SK-N-SH treated with all-trans-retinoic acid at 6 μM for 48 hours (cell line): ENCODE measurements around the gene SYNGR1.

Experiments
- ATAC-seq: fragments of 200-7000 bp; cut with Tn5 transposase; 3 replicates; pipeline ENCODE4 v1.9.1; 2020; ENCODE audit warnings: mild to moderate bottlenecking, moderate library complexity
- ARNTL ChIP-seq: fragments of 450-650 bp; formaldehyde crosslinking; IDR thresholded peaks from 2 replicates; pipeline ENCODE4 v1.5.0; 2020; ENCODE audit warnings: low read depth, mild to moderate bottlenecking, moderate library complexity, borderline replicate concordance
- BACH2 ChIP-seq: fragments of 250-450 bp; sonication (Bioruptor Pico); IDR thresholded peaks from 2 replicates; pipeline ENCODE4 v1.9.0; 2021; ENCODE audit warnings: mild to moderate bottlenecking, borderline replicate concordance
- CSDC2 ChIP-seq: fragments of 250-450 bp; sonication (Bioruptor Pico); IDR thresholded peaks from 2 replicates; pipeline ENCODE4 v1.5.0; 2020; ENCODE audit warnings: mild to moderate bottlenecking, moderate library complexity
- CSRNP3 ChIP-seq: fragments of 250-450 bp; sonication (Bioruptor Pico); IDR thresholded peaks from 2 replicates; pipeline ENCODE4 v1.5.1; 2021; ENCODE audit warnings: mild to moderate bottlenecking, moderate library complexity
- ESRRG ChIP-seq: fragments of 250-450 bp; sonication (Bioruptor Pico); IDR thresholded peaks from 2 replicates; pipeline ENCODE4 v1.6.1; 2021; ENCODE audit warnings: mild to moderate bottlenecking
- GLIS3 ChIP-seq: fragments of 250-450 bp; sonication (Bioruptor Pico); IDR thresholded peaks from 2 replicates; pipeline ENCODE4 v1.5.0; 2020; ENCODE audit warnings: mild to moderate bottlenecking, moderate library complexity
- ISL1 ChIP-seq: fragments of 250-450 bp; sonication (Bioruptor Pico); IDR thresholded peaks from 2 replicates; pipeline ENCODE4 v2.1.2; 2022; ENCODE audit warnings: mild to moderate bottlenecking, moderate library complexity
- OSR1 ChIP-seq: fragments of 250-450 bp; sonication (Bioruptor Pico); IDR thresholded peaks from 2 replicates; pipeline ENCODE4 v1.8.0; 2022; ENCODE audit warnings: moderate library complexity, mild to moderate bottlenecking, inconsistent platforms
- PATZ1 ChIP-seq: fragments of 250-450 bp; sonication (Bioruptor Pico); IDR thresholded peaks from 2 replicates; pipeline ENCODE4 v1.8.0; 2020; ENCODE audit warnings: mild to moderate bottlenecking, moderate library complexity, borderline replicate concordance
- PPARA ChIP-seq: fragments of 250-450 bp; sonication (Bioruptor Pico); IDR thresholded peaks from 2 replicates; pipeline ENCODE4 v1.5.0; 2020; ENCODE audit warnings: mild to moderate bottlenecking, borderline replicate concordance
- RARB ChIP-seq: fragments of 250-450 bp; sonication (Bioruptor Pico); IDR thresholded peaks from 2 replicates; pipeline ENCODE4 v1.8.0; 2021; ENCODE audit warnings: mild to moderate bottlenecking, moderate library complexity
- SNAI2 ChIP-seq: fragments of 250-450 bp; sonication (Bioruptor Pico); IDR thresholded peaks from 2 replicates; pipeline ENCODE4 v1.5.0; 2020; ENCODE audit warnings: mild to moderate bottlenecking, moderate library complexity
- TCF4 ChIP-seq: fragments of 250-450 bp; sonication (Bioruptor Pico); IDR thresholded peaks from 2 replicates; pipeline ENCODE4 v1.8.0; 2021; ENCODE audit warnings: mild to moderate bottlenecking, moderate library complexity, borderline replicate concordance
- TOX ChIP-seq: fragments of 250-450 bp; sonication (Bioruptor Pico); IDR thresholded peaks from 2 replicates; pipeline ENCODE4 v1.8.0; 2021; ENCODE audit warnings: mild to moderate bottlenecking, moderate library complexity, borderline replicate concordance
- ZC3H10 ChIP-seq: fragments of 250-450 bp; sonication (Bioruptor Pico); IDR thresholded peaks from 2 replicates; pipeline ENCODE4 v1.5.1; 2021; ENCODE audit warnings: mild to moderate bottlenecking, moderate library complexity
- ZFP3 ChIP-seq: fragments of 250-450 bp; sonication (Bioruptor Pico); IDR thresholded peaks from 2 replicates; pipeline ENCODE4 v1.5.0; 2020; ENCODE audit warnings: mild to moderate bottlenecking, moderate library complexity
- ZNF565 ChIP-seq: fragments of 450-650 bp; formaldehyde crosslinking; conservative IDR thresholded peaks from 2 replicates; pipeline ENCODE4 v1.5.0; 2020; ENCODE audit warnings: low read depth, mild to moderate bottlenecking, moderate library complexity
- ZNF70 ChIP-seq: fragments of 450-650 bp; formaldehyde crosslinking; IDR thresholded peaks from 2 replicates; pipeline ENCODE4 v1.5.0; 2020; ENCODE audit warnings: mild to moderate bottlenecking, moderate library complexity
- ZNF8 ChIP-seq: fragments of 450-650 bp; formaldehyde crosslinking; IDR thresholded peaks from 2 replicates; pipeline ENCODE4 v1.5.0; 2020; ENCODE audit warnings: mild to moderate bottlenecking, moderate library complexity
- TF ChIP-seq, protein P1 (sequence below): fragments of 250-450 bp; sonication (Bioruptor Pico); IDR thresholded peaks from 2 replicates; pipeline ENCODE4 v1.5.0; 2020; ENCODE audit warnings: mild to moderate bottlenecking, moderate library complexity
- TF ChIP-seq, protein P2 (sequence below): fragments of 250-450 bp; sonication (Bioruptor Pico); IDR thresholded peaks from 2 replicates; pipeline ENCODE4 v1.8.0; 2021; ENCODE audit warnings: low read depth, mild to moderate bottlenecking, moderate library complexity, borderline replicate concordance
- TF ChIP-seq, protein P3 (sequence below): fragments of 250-450 bp; sonication (Bioruptor Pico); IDR thresholded peaks from 2 replicates; pipeline ENCODE4 v1.5.1; 2020; ENCODE audit warnings: low read depth, mild to moderate bottlenecking, moderate library complexity

Gene SYNGR1

GRCh38 chr22:39303358-39303757 is 46.4 kb upstream of the SYNGR1 start:
- ATAC-seq: no peak
- TF ChIP-seq ZNF565 (CRISPR knock-in tag): no peak
- no peak for TF ChIP-seq ESRRG (CRISPR knock-in tag)
- no peak for TF ChIP-seq SNAI2 (CRISPR knock-in tag)
- TF ChIP-seq PPARA (CRISPR knock-in tag): no peak
- no peak for TF ChIP-seq BACH2 (CRISPR knock-in tag)
- TF ChIP-seq ZNF8: no peak
- TF ChIP-seq ARNTL (CRISPR knock-in tag): no peak
- no peak for TF ChIP-seq TOX (CRISPR knock-in tag)
- TF ChIP-seq ZFP3 (CRISPR knock-in tag): no peak
- no peak for TF ChIP-seq PATZ1 (CRISPR knock-in tag)
- no peak for TF ChIP-seq CSRNP3
- no peak for TF ChIP-seq ZC3H10 (CRISPR knock-in tag)
- TF ChIP-seq ZNF70 (CRISPR knock-in tag): no peak
- TF ChIP-seq ISL1 (CRISPR knock-in tag): no peak
- TF ChIP-seq, protein P1, sequence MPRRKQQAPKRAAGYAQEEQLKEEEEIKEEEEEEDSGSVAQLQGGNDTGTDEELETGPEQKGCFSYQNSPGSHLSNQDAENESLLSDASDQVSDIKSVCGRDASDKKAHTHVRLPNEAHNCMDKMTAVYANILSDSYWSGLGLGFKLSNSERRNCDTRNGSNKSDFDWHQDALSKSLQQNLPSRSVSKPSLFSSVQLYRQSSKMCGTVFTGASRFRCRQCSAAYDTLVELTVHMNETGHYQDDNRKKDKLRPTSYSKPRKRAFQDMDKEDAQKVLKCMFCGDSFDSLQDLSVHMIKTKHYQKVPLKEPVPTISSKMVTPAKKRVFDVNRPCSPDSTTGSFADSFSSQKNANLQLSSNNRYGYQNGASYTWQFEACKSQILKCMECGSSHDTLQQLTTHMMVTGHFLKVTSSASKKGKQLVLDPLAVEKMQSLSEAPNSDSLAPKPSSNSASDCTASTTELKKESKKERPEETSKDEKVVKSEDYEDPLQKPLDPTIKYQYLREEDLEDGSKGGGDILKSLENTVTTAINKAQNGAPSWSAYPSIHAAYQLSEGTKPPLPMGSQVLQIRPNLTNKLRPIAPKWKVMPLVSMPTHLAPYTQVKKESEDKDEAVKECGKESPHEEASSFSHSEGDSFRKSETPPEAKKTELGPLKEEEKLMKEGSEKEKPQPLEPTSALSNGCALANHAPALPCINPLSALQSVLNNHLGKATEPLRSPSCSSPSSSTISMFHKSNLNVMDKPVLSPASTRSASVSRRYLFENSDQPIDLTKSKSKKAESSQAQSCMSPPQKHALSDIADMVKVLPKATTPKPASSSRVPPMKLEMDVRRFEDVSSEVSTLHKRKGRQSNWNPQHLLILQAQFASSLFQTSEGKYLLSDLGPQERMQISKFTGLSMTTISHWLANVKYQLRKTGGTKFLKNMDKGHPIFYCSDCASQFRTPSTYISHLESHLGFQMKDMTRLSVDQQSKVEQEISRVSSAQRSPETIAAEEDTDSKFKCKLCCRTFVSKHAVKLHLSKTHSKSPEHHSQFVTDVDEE (CRISPR knock-in tag): no peak
- TF ChIP-seq, all 23 proteins: peak for 0

GRCh38 chr22:39303892-39304671 is 45.7 kb upstream of the SYNGR1 start:
- TF ChIP-seq RARB (CRISPR knock-in tag): no peak
- no peak for TF ChIP-seq PPARA (CRISPR knock-in tag)
- TF ChIP-seq CSDC2 (CRISPR knock-in tag): no peak
- TF ChIP-seq ZNF8: no peak
- no peak for TF ChIP-seq ZNF70 (CRISPR knock-in tag)
- TF ChIP-seq TOX (CRISPR knock-in tag): no peak
- TF ChIP-seq SNAI2 (CRISPR knock-in tag): no peak
- TF ChIP-seq ISL1 (CRISPR knock-in tag): no peak
- TF ChIP-seq ZC3H10 (CRISPR knock-in tag): no peak
- TF ChIP-seq OSR1 (CRISPR knock-in tag): no peak
- no peak for TF ChIP-seq ZNF565 (CRISPR knock-in tag)
- no peak for TF ChIP-seq ESRRG (CRISPR knock-in tag)
- TF ChIP-seq, protein P2, sequence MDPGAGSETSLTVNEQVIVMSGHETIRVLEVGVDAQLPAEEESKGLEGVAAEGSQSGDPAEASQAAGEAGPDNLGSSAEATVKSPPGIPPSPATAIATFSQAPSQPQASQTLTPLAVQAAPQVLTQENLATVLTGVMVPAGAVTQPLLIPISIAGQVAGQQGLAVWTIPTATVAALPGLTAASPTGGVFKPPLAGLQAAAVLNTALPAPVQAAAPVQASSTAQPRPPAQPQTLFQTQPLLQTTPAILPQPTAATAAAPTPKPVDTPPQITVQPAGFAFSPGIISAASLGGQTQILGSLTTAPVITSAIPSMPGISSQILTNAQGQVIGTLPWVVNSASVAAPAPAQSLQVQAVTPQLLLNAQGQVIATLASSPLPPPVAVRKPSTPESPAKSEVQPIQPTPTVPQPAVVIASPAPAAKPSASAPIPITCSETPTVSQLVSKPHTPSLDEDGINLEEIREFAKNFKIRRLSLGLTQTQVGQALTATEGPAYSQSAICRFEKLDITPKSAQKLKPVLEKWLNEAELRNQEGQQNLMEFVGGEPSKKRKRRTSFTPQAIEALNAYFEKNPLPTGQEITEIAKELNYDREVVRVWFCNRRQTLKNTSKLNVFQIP: no peak
- no peak for TF ChIP-seq GLIS3 (CRISPR knock-in tag)
- TF ChIP-seq ARNTL (CRISPR knock-in tag): no peak
- no peak for TF ChIP-seq PATZ1 (CRISPR knock-in tag)
- no peak for TF ChIP-seq BACH2 (CRISPR knock-in tag)
- no peak for TF ChIP-seq TCF4 (CRISPR knock-in tag)
- TF ChIP-seq, protein P1 (CRISPR knock-in tag): no peak
- TF ChIP-seq, protein P3, sequence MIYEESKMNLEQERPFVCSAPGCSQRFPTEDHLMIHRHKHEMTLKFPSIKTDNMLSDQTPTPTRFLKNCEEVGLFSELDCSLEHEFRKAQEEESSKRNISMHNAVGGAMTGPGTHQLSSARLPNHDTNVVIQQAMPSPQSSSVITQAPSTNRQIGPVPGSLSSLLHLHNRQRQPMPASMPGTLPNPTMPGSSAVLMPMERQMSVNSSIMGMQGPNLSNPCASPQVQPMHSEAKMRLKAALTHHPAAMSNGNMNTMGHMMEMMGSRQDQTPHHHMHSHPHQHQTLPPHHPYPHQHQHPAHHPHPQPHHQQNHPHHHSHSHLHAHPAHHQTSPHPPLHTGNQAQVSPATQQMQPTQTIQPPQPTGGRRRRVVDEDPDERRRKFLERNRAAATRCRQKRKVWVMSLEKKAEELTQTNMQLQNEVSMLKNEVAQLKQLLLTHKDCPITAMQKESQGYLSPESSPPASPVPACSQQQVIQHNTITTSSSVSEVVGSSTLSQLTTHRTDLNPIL (CRISPR knock-in tag): no peak
- ATAC-seq: no peak
